GM18907 (cell line): ENCODE measurements around the gene SETD1A.

Experiments used
- ATAC-seq: cut with Tn5 transposase; IDR thresholded peaks from one replicate; pipeline ENCODE4 v1.9.1; 2021; ENCODE audit warnings: mild to moderate bottlenecking, moderate library complexity; ENCODE audit not compliant: unreplicated experiment

SETD1A gene

GRCh38 chr16:30957456-30958174 lies at the start of gene SETD1A:
SETD1A (plus strand) TSS chr16:30957754; CDS start chr16:30958732, 978 bp downstream.
- peak; percentile 72 for ATAC-seq

GRCh38 chr16:30910427-30911029 lies 47.0 kb upstream of the SETD1A start:
- ATAC-seq = no peak

- no peak for ATAC-seq
These were observed 44.7 kb upstream of the SETD1A start for GRCh38 chr16:30912794-30913412.

GRCh38 chr16:30914830-30915229 lies 42.7 kb upstream of the SETD1A start:
- ATAC-seq = no peak

- ATAC-seq = no peak
These were observed 38.9 kb upstream of the SETD1A start for GRCh38 chr16:30918614-30919013.

- ATAC-seq = no peak
These were observed 36.7 kb upstream of the SETD1A start for GRCh38 chr16:30920891-30921290.

GRCh38 chr16:30921459-30921747 lies 36.2 kb upstream of the SETD1A start:
- ATAC-seq = no peak

GRCh38 chr16:30921748-30922419 lies 35.7 kb upstream of the SETD1A start:
- peak; percentile 2 for ATAC-seq

GRCh38 chr16:30922420-30922959 lies 35.1 kb upstream of the SETD1A start:
- peak; percentile 78 for ATAC-seq

- peak; percentile 71 for ATAC-seq
These were observed 34.5 kb upstream of the SETD1A start for GRCh38 chr16:30922960-30923535.

GRCh38 chr16:30923554-30924075 lies 33.9 kb upstream of the SETD1A start, which contains the start of gene FBXL19:
FBXL19 (plus strand) TSS chr16:30923572; CDS start chr16:30925755, 2,183 bp downstream.
- no peak for ATAC-seq

- no peak for ATAC-seq
These were observed 33.3 kb upstream of the SETD1A start for GRCh38 chr16:30924076-30924912.

- ATAC-seq = no peak
These were observed 32.5 kb upstream of the SETD1A start for GRCh38 chr16:30924913-30925631.

GRCh38 chr16:30925632-30925987 lies 31.9 kb upstream of the SETD1A start:
- no peak for ATAC-seq

GRCh38 chr16:30925995-30926811 lies 31.4 kb upstream of the SETD1A start:
- no peak for ATAC-seq

GRCh38 chr16:30926937-30927788 lies 30.4 kb upstream of the SETD1A start:
- no peak for ATAC-seq

GRCh38 chr16:30927789-30928378 lies 29.7 kb upstream of the SETD1A start:
- ATAC-seq = no peak
